GM12891 (cell line): ENCODE data around the gene ATXN7L3B. TPM values are rescaled to one million over a fixed set of nuclear protein-coding genes. Genes with fewer than 3 reads are reported as not detected.
"Not testable (repeated sequence)": the region's sequence is repeated elsewhere in the genome, so short reads cannot be mapped to it uniquely, and the experiment has no call there.

ENCODE experiments used
- DNase-seq: peaks from one replicate; pipeline ENCODE4 v3.0.0; 2011; ENCODE audit warnings: low spot score; ENCODE audit not compliant: insufficient read length
- FAIRE-seq: peaks from 2 replicates; lab custom pipeline; 2011; peaks lifted over from hg19 to GRCh38; lab: Jason Lieb, UNC
- PAX5 ChIP-seq: IDR thresholded peaks from 2 replicates; pipeline ENCODE4 v1.6.1; 2011; ENCODE audit warnings: low read length, moderate library complexity, mild to moderate bottlenecking; ENCODE audit not compliant: insufficient read depth, severe bottlenecking
- POLR2A ChIP-seq: IDR thresholded peaks from 2 replicates; pipeline ENCODE4 v1.6.1; 2011; ENCODE audit warnings: low read depth, low read length, control low read depth
- POLR2AphosphoS5 ChIP-seq: IDR thresholded peaks from 2 replicates; pipeline ENCODE4 v1.6.1; 2011; ENCODE audit warnings: low read depth, low read length, control low read depth
- POU2F2 ChIP-seq: IDR thresholded peaks from 2 replicates; pipeline ENCODE4 v1.6.1; 2011; ENCODE audit warnings: low read depth, mild to moderate bottlenecking, control low read depth, low read length, moderate library complexity
- SPI1 ChIP-seq: IDR thresholded peaks from 2 replicates; pipeline ENCODE4 v1.6.1; 2011; ENCODE audit warnings: low read depth, low read length, control low read depth
- TAF1 ChIP-seq: IDR thresholded peaks from 2 replicates; pipeline ENCODE4 v1.6.1; 2011; ENCODE audit warnings: low read depth, low read length, control low read depth
- polyA plus RNA-seq: library from polyadenylated mRNA; unstranded; fragments of >200 nt; gene quantifications from one replicate; pipeline ENCODE4 v1.2.1, GENCODE V29; 2012; ENCODE audit warnings: low read depth, missing spikeins, inconsistent platforms; ENCODE audit not compliant: missing spikeins

ATXN7L3B gene, protein sequence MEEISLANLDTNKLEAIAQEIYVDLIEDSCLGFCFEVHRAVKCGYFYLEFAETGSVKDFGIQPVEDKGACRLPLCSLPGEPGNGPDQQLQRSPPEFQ
- polyA plus RNA-seq: 13.0 TPM

- peak; percentile 89 for TF ChIP-seq POLR2A
- TF ChIP-seq SPI1: peak; percentile 64; the same call in 1 of the 2 replicates
- peak; percentile 84 for TF ChIP-seq POLR2AphosphoS5
- no peak for TF ChIP-seq PAX5
- TF ChIP-seq TAF1: peak; percentile 69
- peak; percentile 26; the same call in 1 of the 2 replicates for TF ChIP-seq POU2F2
- FAIRE-seq (peak; percentile 66), DNase-seq (peak; percentile 72)
These were observed at the start of gene ATXN7L3B for GRCh38 chr12:74537707-74538385. ATXN7L3B (plus strand) TSS chr12:74537835; CDS start chr12:74538113, 278 bp downstream.

- TF ChIP-seq POU2F2: no peak
- FAIRE-seq: no peak
- DNase-seq: no peak
These were observed 49.5 kb upstream of the ATXN7L3B start for GRCh38 chr12:74488134-74488533.

DNA sequence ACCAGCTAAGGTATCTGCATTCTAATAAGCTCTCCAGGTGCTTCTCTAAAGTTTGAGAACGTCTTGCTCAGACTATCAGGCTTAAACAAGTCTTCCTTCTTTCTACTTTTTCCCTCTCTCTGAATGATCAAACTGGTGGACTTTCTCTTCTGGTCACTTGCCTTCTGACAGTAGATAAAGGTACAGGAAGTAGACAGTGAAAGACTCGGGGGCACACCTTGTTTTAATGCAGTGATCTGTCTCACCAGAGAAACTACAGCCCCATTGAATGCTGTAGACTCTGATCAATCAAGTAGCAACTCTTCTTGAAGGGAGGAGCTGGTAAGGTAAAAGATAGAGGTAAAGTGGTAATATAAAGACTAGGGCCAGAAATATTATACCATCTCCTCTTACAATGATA, 48.1 kb upstream of the ATXN7L3B start:
- TF ChIP-seq TAF1 (no peak), PAX5 (no peak)
- FAIRE-seq: peak; percentile 52
- DNase-seq: no peak

- no peak for TF ChIP-seq POU2F2
- TF ChIP-seq SPI1: peak; percentile 72
- no peak for TF ChIP-seq TAF1
- no peak for TF ChIP-seq PAX5
- no peak for TF ChIP-seq POLR2A
- TF ChIP-seq POLR2AphosphoS5: no peak
- no peak for DNase-seq
- FAIRE-seq: peak; percentile 60
These were observed 47.1 kb upstream of the ATXN7L3B start for GRCh38 chr12:74490390-74491064.

DNA sequence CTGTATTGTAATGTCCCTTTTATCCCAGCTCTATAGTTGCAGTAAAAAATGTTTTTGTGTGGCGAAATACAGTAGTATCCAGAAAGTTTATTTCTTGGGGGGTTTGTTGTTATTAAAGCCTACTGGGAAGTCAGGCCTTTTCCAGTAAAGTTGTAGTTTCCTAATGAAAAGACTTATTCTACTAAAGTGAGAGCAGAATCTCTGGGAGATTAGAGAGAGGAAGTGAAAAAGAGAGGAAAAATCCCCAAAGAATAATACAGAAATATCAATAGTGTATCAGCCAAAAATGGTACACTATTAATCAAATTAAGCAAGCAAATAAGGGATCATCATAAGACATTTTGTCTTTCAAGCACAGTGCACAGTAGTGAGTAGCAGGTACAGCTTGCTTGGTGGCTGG, 46.3 kb upstream of the ATXN7L3B start:
- TF ChIP-seq POU2F2: no peak
- peak; percentile 70 for TF ChIP-seq SPI1
- FAIRE-seq (no peak), DNase-seq (no peak)

DNA sequence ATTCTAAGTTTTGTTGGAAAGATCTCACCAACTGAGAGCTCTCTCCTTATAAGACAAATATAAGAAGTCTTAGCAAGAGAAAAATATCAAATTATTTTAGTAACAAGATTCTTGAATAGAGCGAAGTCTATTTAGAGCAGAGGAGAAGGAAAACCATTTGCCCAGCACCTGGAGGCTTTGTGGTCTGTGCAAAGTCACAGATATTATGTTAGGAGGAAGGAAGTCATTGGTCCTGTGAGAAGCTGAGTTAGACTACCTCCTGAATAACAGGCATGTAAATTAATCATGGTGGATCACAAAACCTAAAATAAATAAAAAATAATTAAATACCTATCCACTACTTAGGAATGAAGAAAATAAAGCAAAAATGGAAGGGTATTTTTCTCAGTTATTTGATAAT, 38.4 kb upstream of the ATXN7L3B start:
- DNase-seq: no peak
- no peak for FAIRE-seq
- TF ChIP-seq PAX5 (no peak), POLR2A (no peak), POU2F2 (no peak), TAF1 (no peak), POLR2AphosphoS5 (no peak), SPI1 (no peak)

GRCh38 chr12:74508873-74509657, 28.6 kb upstream of the ATXN7L3B start:
- DNase-seq, FAIRE-seq: not testable (repeated sequence)

DNA sequence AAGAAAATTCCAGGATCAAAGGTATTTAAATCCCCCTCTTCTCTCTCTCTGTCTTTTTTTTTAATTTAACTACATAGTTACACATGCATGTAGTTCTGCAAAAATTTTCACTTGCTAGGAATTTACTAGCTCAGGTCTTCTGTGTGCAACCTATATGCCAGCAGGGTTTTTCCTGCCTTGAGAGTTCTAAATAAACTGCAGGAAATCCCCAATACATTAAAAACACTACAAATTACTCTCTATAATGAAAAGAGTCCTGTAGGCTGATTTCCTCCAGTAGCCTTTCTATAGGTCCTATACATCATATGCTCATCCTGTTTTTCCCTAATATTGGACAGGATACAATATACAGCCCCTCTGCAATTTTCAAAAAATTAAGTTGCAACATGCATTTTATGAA, 27.7 kb upstream of the ATXN7L3B start:
- FAIRE-seq (no peak), DNase-seq (no peak)
- TF ChIP-seq TAF1: no peak

DNA sequence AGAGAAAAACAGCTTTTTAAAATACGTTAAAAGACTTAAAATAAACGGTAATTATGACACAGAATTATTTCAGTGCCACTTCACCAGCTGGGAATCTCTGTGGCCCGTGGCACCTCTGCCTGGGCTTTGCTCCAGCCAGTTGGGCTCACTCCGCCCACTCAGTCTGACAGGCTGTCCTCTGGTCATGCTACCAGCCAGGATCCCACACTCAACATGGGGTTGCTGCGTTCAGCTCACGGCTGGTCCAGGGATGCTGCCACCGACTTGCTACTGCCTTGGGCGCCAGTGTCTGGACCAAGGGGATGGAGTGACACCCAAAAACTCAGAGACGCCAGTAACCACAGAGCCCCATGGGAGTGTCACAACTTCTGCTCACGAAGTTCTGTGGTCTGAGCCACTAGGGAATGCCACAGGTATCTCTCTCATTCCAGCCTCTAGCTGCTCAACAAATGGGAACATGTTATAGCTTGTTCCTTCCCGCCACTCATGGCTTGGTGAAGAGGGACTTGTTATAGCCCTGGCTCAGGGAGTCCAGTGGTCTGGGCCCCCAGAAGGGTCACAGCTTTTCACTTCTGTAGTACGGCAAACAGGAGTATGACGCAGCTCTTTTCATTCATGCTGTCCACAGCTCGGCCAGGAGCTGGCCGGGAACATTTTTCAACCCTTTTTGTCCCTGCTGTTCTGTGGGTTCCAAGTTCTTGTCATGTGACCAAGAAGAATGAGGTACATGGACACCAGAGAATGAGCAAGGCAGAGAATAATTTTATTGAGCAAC, 23.4 kb upstream of the ATXN7L3B start:
- FAIRE-seq (no peak), DNase-seq (no peak)
- no peak for TF ChIP-seq SPI1
- no peak for TF ChIP-seq POU2F2
- TF ChIP-seq TAF1: no peak
- no peak for TF ChIP-seq POLR2AphosphoS5
- no peak for TF ChIP-seq POLR2A
- no peak for TF ChIP-seq PAX5

- TF ChIP-seq POLR2A (no peak), TAF1 (no peak), POLR2AphosphoS5 (no peak), SPI1 (no peak)
- no peak for DNase-seq
- no peak for FAIRE-seq
These were observed 21.8 kb upstream of the ATXN7L3B start for GRCh38 chr12:74515849-74516248.
